Measurements from ENCODE around the gene KLK6.

GRCh38 chr19:51005248-51005647, 35.9 kb upstream of the KLK6 start:
- TF ChIP-seq EP300 (IDR thresholded peaks at IDR 0.05) = no peak
- TF ChIP-seq, protein P1, sequence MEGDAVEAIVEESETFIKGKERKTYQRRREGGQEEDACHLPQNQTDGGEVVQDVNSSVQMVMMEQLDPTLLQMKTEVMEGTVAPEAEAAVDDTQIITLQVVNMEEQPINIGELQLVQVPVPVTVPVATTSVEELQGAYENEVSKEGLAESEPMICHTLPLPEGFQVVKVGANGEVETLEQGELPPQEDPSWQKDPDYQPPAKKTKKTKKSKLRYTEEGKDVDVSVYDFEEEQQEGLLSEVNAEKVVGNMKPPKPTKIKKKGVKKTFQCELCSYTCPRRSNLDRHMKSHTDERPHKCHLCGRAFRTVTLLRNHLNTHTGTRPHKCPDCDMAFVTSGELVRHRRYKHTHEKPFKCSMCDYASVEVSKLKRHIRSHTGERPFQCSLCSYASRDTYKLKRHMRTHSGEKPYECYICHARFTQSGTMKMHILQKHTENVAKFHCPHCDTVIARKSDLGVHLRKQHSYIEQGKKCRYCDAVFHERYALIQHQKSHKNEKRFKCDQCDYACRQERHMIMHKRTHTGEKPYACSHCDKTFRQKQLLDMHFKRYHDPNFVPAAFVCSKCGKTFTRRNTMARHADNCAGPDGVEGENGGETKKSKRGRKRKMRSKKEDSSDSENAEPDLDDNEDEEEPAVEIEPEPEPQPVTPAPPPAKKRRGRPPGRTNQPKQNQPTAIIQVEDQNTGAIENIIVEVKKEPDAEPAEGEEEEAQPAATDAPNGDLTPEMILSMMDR (IDR thresholded peaks at IDR 0.05) = no peak
